ENCODE results near the gene CDCA3.

The CDCA3 gene

GRCh38 chr12:6843118-6843902 lies 7.8 kb downstream of the CDCA3 start:
- TF ChIP-seq GATA2 (IDR thresholded peaks at IDR 0.05; ENCODE audit: low read depth, low read length): no peak
- no peak for TF ChIP-seq GATA3 (IDR thresholded peaks at IDR 0.05; ENCODE audit: low read depth, low read length)

GRCh38 chr12:6842075-6842474 lies 9.0 kb downstream of the CDCA3 start:
- TF ChIP-seq GATA3 (IDR thresholded peaks at IDR 0.05; ENCODE audit: low read depth, low read length) (no peak), GATA2 (IDR thresholded peaks at IDR 0.05; ENCODE audit: low read depth, low read length) (no peak)

GRCh38 chr12:6840761-6841515 lies 10.1 kb downstream of the CDCA3 start, which contains the start of gene GNB3:
Gene GNB3 (plus strand): TSS chr12:6840925. CDS start chr12:6841288, 363 bp downstream.
- TF ChIP-seq GATA3 (IDR thresholded peaks at IDR 0.05; ENCODE audit: low read depth, low read length) (no peak), GATA2 (IDR thresholded peaks at IDR 0.05; ENCODE audit: low read depth, low read length) (no peak)

GRCh38 chr12:6840330-6840729 lies 10.8 kb downstream of the CDCA3 start:
- no peak for TF ChIP-seq GATA3 (IDR thresholded peaks at IDR 0.05; ENCODE audit: low read depth, low read length)
- no peak for TF ChIP-seq GATA2 (IDR thresholded peaks at IDR 0.05; ENCODE audit: low read depth, low read length)

- TF ChIP-seq GATA3 (IDR thresholded peaks at IDR 0.05; ENCODE audit: low read depth, low read length) (no peak), GATA2 (IDR thresholded peaks at IDR 0.05; ENCODE audit: low read depth, low read length) (no peak)
These were observed 11.4 kb downstream of the CDCA3 start for GRCh38 chr12:6839482-6840201.

DNA sequence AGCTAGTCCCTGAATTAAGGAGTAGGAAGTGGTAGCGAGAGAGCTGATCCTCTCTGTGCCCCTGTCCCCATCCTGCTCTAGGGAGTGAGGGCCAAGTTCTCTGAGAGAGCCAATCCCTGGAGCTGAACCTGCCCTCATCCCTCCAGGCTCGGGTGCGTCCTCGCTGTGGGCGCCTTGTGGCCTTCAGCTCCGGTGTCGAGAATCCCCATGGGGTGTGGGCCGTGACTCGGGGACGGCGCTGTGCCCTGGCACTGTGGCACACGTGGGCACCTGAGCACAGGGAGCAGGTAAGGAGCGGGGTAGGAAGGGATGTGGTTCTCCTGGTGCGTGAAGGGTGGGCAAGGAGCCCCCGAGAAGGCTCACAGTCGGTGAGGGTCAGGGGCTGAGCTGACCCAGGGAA lies 12.2 kb downstream of the CDCA3 start:
- TF ChIP-seq GATA3 (IDR thresholded peaks at IDR 0.05; ENCODE audit: low read depth, low read length) (no peak), GATA2 (IDR thresholded peaks at IDR 0.05; ENCODE audit: low read depth, low read length) (no peak)

- no peak for TF ChIP-seq GATA3 (IDR thresholded peaks at IDR 0.05; ENCODE audit: low read depth, low read length)
- TF ChIP-seq GATA2 (IDR thresholded peaks at IDR 0.05; ENCODE audit: low read depth, low read length): no peak
These were observed 13.6 kb downstream of the CDCA3 start for GRCh38 chr12:6837370-6838060.

- no peak for TF ChIP-seq GATA2 (IDR thresholded peaks at IDR 0.05; ENCODE audit: low read depth, low read length)
- no peak for TF ChIP-seq GATA3 (IDR thresholded peaks at IDR 0.05; ENCODE audit: low read depth, low read length)
These were observed 14.2 kb downstream of the CDCA3 start for GRCh38 chr12:6836851-6837250.

DNA sequence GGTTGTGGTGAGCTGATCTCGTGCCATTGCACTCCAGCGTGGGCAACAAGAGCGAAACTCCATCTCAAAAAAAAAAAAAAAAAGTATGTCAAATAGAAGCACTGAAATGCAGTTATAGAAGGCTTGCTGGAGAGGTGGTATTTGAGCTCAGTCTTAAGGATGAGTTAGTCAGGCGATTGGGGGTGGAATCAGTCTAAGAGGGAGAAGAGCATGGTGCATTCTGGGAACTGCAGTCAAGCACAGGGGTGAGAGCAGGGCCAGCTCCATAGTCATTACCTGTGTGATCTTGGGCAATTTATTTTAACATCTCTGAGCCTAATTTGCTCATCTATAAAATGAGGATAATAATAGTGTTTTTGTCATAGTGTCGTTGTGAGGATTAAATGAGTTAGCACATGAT lies 16.2 kb downstream of the CDCA3 start:
- no peak for TF ChIP-seq GATA2 (IDR thresholded peaks at IDR 0.05; ENCODE audit: low read depth, low read length)
- no peak for TF ChIP-seq GATA3 (IDR thresholded peaks at IDR 0.05; ENCODE audit: low read depth, low read length)

DNA sequence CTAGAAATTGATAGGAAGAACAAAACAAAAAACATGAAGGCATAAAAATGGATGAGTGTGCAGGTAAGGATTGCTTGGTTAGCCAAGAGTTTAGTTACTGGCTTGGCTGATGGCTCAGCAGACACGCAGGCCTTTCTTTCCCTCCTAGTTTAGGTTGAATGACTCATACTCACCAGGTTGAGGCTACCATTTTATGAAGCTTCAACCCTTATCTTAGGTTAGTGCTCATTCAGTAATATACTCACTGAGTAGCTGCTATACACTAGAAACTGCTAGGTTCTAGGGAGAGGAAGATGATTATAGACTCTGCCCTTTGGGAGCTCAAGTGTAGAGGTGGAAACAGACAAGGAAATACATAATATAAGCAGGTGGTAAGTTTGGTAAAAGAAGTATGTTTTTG lies 16.8 kb downstream of the CDCA3 start:
- TF ChIP-seq GATA2 (IDR thresholded peaks at IDR 0.05; ENCODE audit: low read depth, low read length): no peak
- no peak for TF ChIP-seq GATA3 (IDR thresholded peaks at IDR 0.05; ENCODE audit: low read depth, low read length)

DNA sequence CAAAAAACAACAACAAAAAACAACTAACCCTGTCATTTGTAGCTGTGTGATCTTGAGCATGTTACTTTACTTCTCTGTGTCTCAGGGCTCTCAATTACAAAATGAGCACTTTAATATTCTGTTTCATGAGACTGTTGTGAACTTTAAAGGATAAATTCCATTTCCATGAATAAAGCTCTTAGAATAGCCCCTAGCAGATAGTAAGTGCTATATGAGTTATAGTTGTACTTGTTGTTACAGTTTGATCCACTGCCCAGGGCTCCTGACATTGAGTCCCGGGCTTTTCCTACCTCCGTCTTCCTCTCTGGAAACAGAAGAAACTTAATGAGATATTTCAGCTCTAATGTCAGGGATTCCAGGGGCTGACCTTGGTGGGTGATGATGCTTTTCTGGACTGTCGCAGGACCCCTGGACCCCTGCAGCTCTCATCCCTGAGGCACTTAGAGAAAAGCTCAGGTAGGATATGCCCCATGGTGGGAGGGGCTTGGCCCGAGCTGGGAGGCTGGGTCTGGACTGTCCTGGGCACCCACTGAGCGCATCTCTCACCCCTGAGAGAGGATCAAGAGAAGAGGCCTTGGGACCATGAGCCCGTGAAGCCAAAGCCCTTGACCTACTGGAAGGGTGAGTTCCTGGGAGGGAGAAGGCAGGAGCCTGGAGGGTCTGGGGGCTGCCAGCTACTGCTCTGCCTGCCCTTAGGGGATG lies 17.7 kb downstream of the CDCA3 start:
- TF ChIP-seq GATA2 (IDR thresholded peaks at IDR 0.05; ENCODE audit: low read depth, low read length) (no peak), GATA3 (IDR thresholded peaks at IDR 0.05; ENCODE audit: low read depth, low read length) (no peak)

GRCh38 chr12:6832125-6832524 lies 19.0 kb downstream of the CDCA3 start:
- TF ChIP-seq GATA3 (IDR thresholded peaks at IDR 0.05; ENCODE audit: low read depth, low read length) (no peak), GATA2 (IDR thresholded peaks at IDR 0.05; ENCODE audit: low read depth, low read length) (no peak)

GRCh38 chr12:6831450-6831995 lies 19.6 kb downstream of the CDCA3 start:
- TF ChIP-seq GATA3 (IDR thresholded peaks at IDR 0.05; ENCODE audit: low read depth, low read length) (no peak), GATA2 (IDR thresholded peaks at IDR 0.05; ENCODE audit: low read depth, low read length) (no peak)

Data from SH-SY5Y (cell line).